H1 (cell line): Measurements from ENCODE around the gene RAI14. TPM values are rescaled to one million over a fixed set of nuclear protein-coding genes. Genes with fewer than 3 reads are reported as not detected.

Experiments used
- CTCF ChIA-PET: fragments of 300-600 bp; sonication (Branson Sonifier 250); formaldehyde crosslinking; loops from one replicate; lab custom pipeline; 2021; ENCODE audit not compliant: partially characterized antibody; lab: Charles Lee
- POLR2A ChIA-PET: fragments of 300-600 bp; sonication (Branson Sonifier 250); formaldehyde crosslinking; loops from one replicate; lab custom pipeline; 2021; ENCODE audit warnings: inconsistent platforms; ENCODE audit not compliant: partially characterized antibody; lab: Charles Lee
- DNase-seq, 2 experiments: peaks; one replicate each; pipeline versions ENCODE4 v3.0.0 to v3.0.0-alpha.2; 2010 to 2022; ENCODE audit warnings: low spot score in 2 of 2, low read depth in 1 of 2, mixed read lengths in 1 of 2
- FAIRE-seq: peaks from 2 replicates; lab custom pipeline; 2011; peaks lifted over from hg19 to GRCh38; lab: Jason Lieb, UNC
- H2AFZ ChIP-seq: 2 replicates; pipeline ENCODE4 v1.8.1; 2012; ENCODE audit warnings: low read length, inconsistent platforms
- H2AK5ac ChIP-seq: 2 replicates; pipeline ENCODE4 v1.6.1; 2013; ENCODE audit warnings: low read depth, low read length
- H2BK120ac ChIP-seq: replicated peaks from 2 replicates; pipeline ENCODE3; 2013; ENCODE audit warnings: low read depth, low read length, inconsistent platforms
- H2BK12ac ChIP-seq: 2 replicates; pipeline ENCODE4 v1.6.1; 2013; ENCODE audit warnings: low read depth, low read length
- H2BK15ac ChIP-seq: 2 replicates; pipeline ENCODE4 v1.6.1; 2013; ENCODE audit warnings: low read length
- H2BK20ac ChIP-seq: 2 replicates; pipeline ENCODE4 v1.6.1; 2013; ENCODE audit warnings: low read length
- H2BK5ac ChIP-seq: 2 replicates; pipeline ENCODE4 v1.6.1; 2013; ENCODE audit warnings: low read depth, low read length
- H3K14ac ChIP-seq: 2 replicates; pipeline ENCODE4 v1.6.1; 2013; ENCODE audit warnings: inconsistent platforms; ENCODE audit not compliant: insufficient read length
- H3K18ac ChIP-seq: 2 replicates; pipeline ENCODE4 v1.6.1; 2013; ENCODE audit warnings: low read length; ENCODE audit errors: extremely low read depth
- H3K23ac ChIP-seq: 2 replicates; pipeline ENCODE4 v1.6.1; 2013; ENCODE audit warnings: inconsistent platforms; ENCODE audit not compliant: insufficient read length
- H3K23me2 ChIP-seq: 2 replicates; pipeline ENCODE4 v1.6.1; 2013; ENCODE audit warnings: low read depth, low read length
- H3K27ac ChIP-seq: 2 replicates; pipeline ENCODE4 v1.6.1; 2011; ENCODE audit warnings: low read depth, low read length, inconsistent platforms
- H3K27me3 ChIP-seq, 4 experiments: replicated peaks in 1 of 4; 1 replicate in 1 of 4; 2 replicates in 3 of 4; pipeline versions ENCODE4 v1.6.1 to v1.8.1; 2011 to 2013; ENCODE audit warnings: low read length in 3 of 4, mild to moderate bottlenecking in 3 of 4, inconsistent platforms in 2 of 4, mixed read lengths in 2 of 4, moderate library complexity in 1 of 4; ENCODE audit not compliant: control insufficient read depth in 3 of 4, insufficient read depth in 3 of 4; ENCODE audit errors: extremely low read depth in 1 of 4
- H3K36me3 ChIP-seq, 4 experiments: 2 replicates each; pipeline versions ENCODE4 v1.6.1 to v1.8.1; 2011 to 2013; ENCODE audit warnings: mild to moderate bottlenecking in 4 of 4, low read length in 3 of 4, moderate library complexity in 2 of 4, control low read depth in 1 of 4, inconsistent platforms in 1 of 4; ENCODE audit not compliant: insufficient read depth in 4 of 4, control insufficient read depth in 2 of 4
- H3K4ac ChIP-seq: replicated peaks from 2 replicates; pipeline ENCODE3; 2013; ENCODE audit warnings: low read length, low read depth, mixed read lengths, inconsistent platforms; ENCODE audit not compliant: insufficient read length
- H3K4me1 ChIP-seq, 4 experiments: replicated peaks in 1 of 4; 1 replicate in 1 of 4; 2 replicates in 3 of 4; pipeline versions ENCODE4 v1.6.1 to v1.8.1; 2011 to 2013; ENCODE audit warnings: low read length in 3 of 4, inconsistent platforms in 2 of 4, mixed read lengths in 1 of 4; ENCODE audit not compliant: insufficient read depth in 4 of 4, control insufficient read depth in 3 of 4
- H3K4me2 ChIP-seq, 2 experiments: 2 replicates each; pipeline versions ENCODE4 v1.6.1 to v1.8.1; 2011 to 2013; ENCODE audit warnings: low read depth in 2 of 2, low read length in 2 of 2, control low read depth in 1 of 2, inconsistent platforms in 1 of 2, mild to moderate bottlenecking in 1 of 2; ENCODE audit not compliant: insufficient read depth in 1 of 2
- H3K4me3 ChIP-seq, 4 experiments: fragments of 200-600, 300-600 bp in 1 of 4; sonication (generic), shearing (Covaris generic), sonication (Bioruptor Twin) in 1 of 4; 2 replicates each; pipeline versions ENCODE4 v1.5.1 to v1.8.1; 2011 to 2016; ENCODE audit warnings: low read length in 4 of 4, low read depth in 3 of 4, control low read depth in 2 of 4, inconsistent platforms in 2 of 4, mild to moderate bottlenecking in 2 of 4, mixed read lengths in 1 of 4, moderate library complexity in 1 of 4; ENCODE audit not compliant: insufficient read depth in 2 of 4; ENCODE audit errors: extremely low read depth in 1 of 4
- H3K56ac ChIP-seq: replicated peaks from 2 replicates; pipeline ENCODE3; 2013; ENCODE audit warnings: low read depth, mild to moderate bottlenecking, mixed read lengths, low read length, inconsistent platforms; ENCODE audit not compliant: insufficient read length
- H3K79me1 ChIP-seq: 2 replicates; pipeline ENCODE4 v1.6.1; 2013; ENCODE audit warnings: low read depth, low read length, control low read depth
- H3K79me2 ChIP-seq, 2 experiments: 2 replicates each; pipeline versions ENCODE4 v1.6.1 to v1.8.1; 2012 to 2013; ENCODE audit warnings: low read length in 2 of 2, mild to moderate bottlenecking in 2 of 2, inconsistent platforms in 1 of 2; ENCODE audit not compliant: insufficient read depth in 2 of 2, control insufficient read depth in 1 of 2
- H3K9ac ChIP-seq, 4 experiments: replicated peaks in 1 of 4; 1 replicate in 1 of 4; 2 replicates in 3 of 4; pipeline versions ENCODE4 v1.6.1 to v1.8.1; 2011 to 2013; ENCODE audit warnings: low read depth in 3 of 4, low read length in 3 of 4, control low read depth in 2 of 4, mild to moderate bottlenecking in 2 of 4, moderate library complexity in 2 of 4, inconsistent platforms in 1 of 4; ENCODE audit errors: extremely low read depth in 1 of 4
- H3K9me3 ChIP-seq, 2 experiments: 2 replicates each; pipeline versions ENCODE4 v1.6.1 to v1.8.1; 2012 to 2013; ENCODE audit warnings: mild to moderate bottlenecking in 2 of 2, moderate library complexity in 2 of 2, control low read depth in 1 of 2, inconsistent platforms in 1 of 2, low read depth in 1 of 2, low read length in 1 of 2, mixed read lengths in 1 of 2; ENCODE audit not compliant: insufficient read depth in 2 of 2
- H4K20me1 ChIP-seq, 2 experiments: replicated peaks in 1 of 2; 2 replicates each; pipeline versions ENCODE3 to v1.8.1; 2011 to 2013; ENCODE audit warnings: inconsistent platforms in 2 of 2, low read length in 2 of 2, mild to moderate bottlenecking in 1 of 2; ENCODE audit not compliant: insufficient read depth in 2 of 2, control insufficient read depth in 1 of 2
- H4K5ac ChIP-seq: 2 replicates; pipeline ENCODE4 v1.6.1; 2013; ENCODE audit warnings: low read length, low read depth, mixed read lengths, inconsistent platforms; ENCODE audit not compliant: insufficient read length
- H4K8ac ChIP-seq: 2 replicates; pipeline ENCODE4 v1.8.0; 2013; ENCODE audit warnings: mild to moderate bottlenecking, moderate library complexity, low read length, inconsistent platforms; ENCODE audit not compliant: insufficient read depth; ENCODE audit errors: extremely low read depth
- H4K91ac ChIP-seq: replicated peaks from 2 replicates; pipeline ENCODE3; 2013; ENCODE audit warnings: low read length, mixed read lengths, inconsistent platforms; ENCODE audit not compliant: insufficient read length
- ATF3 ChIP-seq: IDR thresholded peaks from 2 replicates; pipeline ENCODE4 v1.6.1; 2011; ENCODE audit warnings: low read depth, mild to moderate bottlenecking, low read length; ENCODE audit not compliant: insufficient read depth
- BCL11A ChIP-seq, 2 experiments: IDR thresholded peaks; one replicate each; pipeline ENCODE4 v1.6.1; 2011; ENCODE audit warnings: low read depth in 2 of 2, low read length in 2 of 2, mild to moderate bottlenecking in 2 of 2
- CBX8 ChIP-seq: fragments of 300-800, 300-1000 bp; sonication (generic); IDR thresholded peaks from 2 replicates; pipeline ENCODE4 v1.7.1; 2016; ENCODE audit warnings: low read depth, low read length, borderline replicate concordance
- EP300 ChIP-seq, 2 experiments: IDR thresholded peaks; 1 replicate in 1 of 2; 2 replicates in 1 of 2; pipeline ENCODE4 v1.6.1; 2011 to 2012; ENCODE audit warnings: low read depth in 2 of 2, low read length in 2 of 2, mild to moderate bottlenecking in 2 of 2, borderline replicate concordance in 1 of 2, inconsistent platforms in 1 of 2, moderate library complexity in 1 of 2
- JUND ChIP-seq: IDR thresholded peaks from 2 replicates; pipeline ENCODE4 v1.6.1; 2011; ENCODE audit warnings: mild to moderate bottlenecking, improper control_type of control experiment, low read length
- NRF1 ChIP-seq: IDR thresholded peaks from 2 replicates; pipeline ENCODE4 v1.6.1; 2011; ENCODE audit warnings: mild to moderate bottlenecking, low read depth, low read length, improper control_type of control experiment
- TEAD4 ChIP-seq: IDR thresholded peaks from 2 replicates; pipeline ENCODE4 v1.6.1; 2012; ENCODE audit warnings: low read depth, low read length, inconsistent platforms, mixed read lengths
- WGBS, 2 experiments: shearing (Covaris generic) in 1 of 2; methylation state at CpG; one replicate each; pipeline versions ENCODE4 v1.1.6 to v1.1.7; 2013 to 2015; ENCODE audit warnings: low lambda C conversion rate in 2 of 2, mixed read lengths in 2 of 2, inconsistent platforms in 1 of 2, low coverage in 1 of 2, missing lambda C conversion rate in 1 of 2; ENCODE audit not compliant: insufficient replicate concordance in 2 of 2, insufficient coverage in 1 of 2, insufficient read length in 1 of 2; ENCODE audit errors: extremely low coverage in 1 of 2, missing lambda C conversion rate in 1 of 2; 5-methylcytosine and 5-hydroxymethylcytosine counted together
- polyA plus RNA-seq, 7 experiments: library from polyadenylated mRNA; depleted of rRNA in 3 of 7; stranded (reverse) in 5 of 7; unstranded in 2 of 7; fragments of >200 nt in 5 of 7; fragments of 200-250 nt in 2 of 7; gene quantifications; 1 replicate in 5 of 7; 2 replicates in 1 of 7; 4 replicates in 1 of 7; pipeline versions ENCODE4 v1.2.1 to v1.2.3, GENCODE V29; 2011 to 2013; ENCODE audit warnings: missing spikeins in 2 of 7, mixed read lengths in 2 of 7
- total RNA-seq: library from RNA; stranded (reverse); fragmentation: NEBNext Ultra II Directional; extraction: Animal tissue kit (Norgen Biotek cat#: 25700); gene quantifications from 2 replicates; pipeline ENCODE4 v1.2.1, GENCODE V29; 2021

Gene RAI14
- total and polyA plus RNA-seq, 2 of the 8 experiments (the other 6 are each of a cell fraction or from before 2014, with no cell fraction given) = 48.4 to 210 TPM

DNA sequence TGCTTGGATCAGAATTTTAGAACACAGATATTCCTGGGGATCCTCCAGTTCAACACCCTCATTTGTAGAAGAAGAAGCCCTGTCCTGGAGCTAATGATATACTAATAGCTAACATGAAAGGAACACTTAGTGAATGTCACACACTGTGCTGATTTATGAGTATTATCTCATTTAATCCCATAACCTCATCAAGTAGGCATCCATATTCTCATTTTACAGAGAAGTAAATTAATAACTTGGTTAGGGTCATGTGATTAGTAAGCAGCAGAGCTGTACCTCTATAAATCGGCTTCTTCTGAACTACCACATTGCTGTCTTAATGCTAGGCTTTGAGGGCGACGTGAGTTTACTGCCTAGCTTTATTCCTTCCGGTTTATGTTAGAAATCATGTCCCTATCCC lies 188.9 kb downstream of the RAI14 start:
- TF ChIP-seq ATF3 = no peak
- no peak for TF ChIP-seq EP300 (IDR thresholded peaks at IDR 0.05; ENCODE audit: borderline replicate concordance in 1 of 2, low read depth in 2 of 2, low read length in 2 of 2)
- TF ChIP-seq CBX8 = no peak
- TF ChIP-seq TEAD4 = no peak
- no peak for TF ChIP-seq NRF1
- TF ChIP-seq JUND = no peak
- TF ChIP-seq BCL11A (IDR thresholded peaks at IDR 0.05; ENCODE audit: low read depth in 2 of 2, low read length in 2 of 2) = no peak
- peaks cover 0 to 4% of the 10 kb centered on the region in 2 experiments; a peak in 1 of 4 replicates for H3K9me3 ChIP-seq
- no peak overlapping the region for H2BK12ac ChIP-seq
- H2BK15ac ChIP-seq = no peak overlapping the region
- H3K4me3 ChIP-seq = no peak overlapping the region
- 67% methylated on average over 4 of the region's 4 CpGs; no CpG with 5 or more reads in 1 of the 2 experiments for WGBS, 2 experiments
- H3K18ac ChIP-seq = no peak overlapping the region
- H3K4ac ChIP-seq = no peak overlapping the region
- H2BK120ac ChIP-seq = no peak overlapping the region
- no peak overlapping the region for H4K91ac ChIP-seq
- no peaks in the 10 kb centered on the region for H3K4me1 ChIP-seq
- H3K9ac ChIP-seq = no peak overlapping the region
- no peaks in the 10 kb centered on the region; the same call in 1 of the 2 replicates for H3K23me2 ChIP-seq
- no peak overlapping the region for H2BK20ac ChIP-seq
- peaks cover 0 to 4% (median 0%) of the 10 kb centered on the region in 4 experiments; a peak in 2 of 8 replicates for H3K36me3 ChIP-seq
- FAIRE-seq (no peak), DNase-seq (no peak)
- H3K27me3 ChIP-seq = no peaks in the 10 kb centered on the region
- H3K27ac ChIP-seq = no peak overlapping the region
- no peak overlapping the region for H3K23ac ChIP-seq
- H3K4me2 ChIP-seq = no peak overlapping the region
- ChIA-PET CTCF (interaction anchor here (0.6 to 2.8 kb wide), 10 partner anchors 9 to 358 kb away, joined by 3 to 11 read pairs (median 3); no protein-coding TSS in a partner anchor), POLR2A (interaction anchor here (1.3 kb wide), 1 partner anchor 40 kb away, joined by 3 read pairs; no protein-coding TSS in a partner anchor)
- H4K8ac ChIP-seq = no peak overlapping the region
- H2AK5ac ChIP-seq = no peak overlapping the region
- H2AFZ ChIP-seq = no peak overlapping the region
- no peaks in the 10 kb centered on the region for H3K79me1 ChIP-seq
- no peaks in the 10 kb centered on the region for H4K20me1 ChIP-seq
- no peak overlapping the region for H3K56ac ChIP-seq
- no peak overlapping the region for H3K14ac ChIP-seq
- H3K79me2 ChIP-seq = no peaks in the 10 kb centered on the region
- H2BK5ac ChIP-seq = no peak overlapping the region
- H4K5ac ChIP-seq = no peak overlapping the region
